CD4-positive, alpha-beta T cell treated with Interleukin-12 subunit alpha and Interleukin-12 subunit beta, for 1 hour (primary cell): ENCODE data around the gene STX8.

Experiments used
- DNase-seq: peaks from one replicate; pipeline ENCODE4 v3.0.0-alpha.2; 2020

STX8 gene

DNA sequence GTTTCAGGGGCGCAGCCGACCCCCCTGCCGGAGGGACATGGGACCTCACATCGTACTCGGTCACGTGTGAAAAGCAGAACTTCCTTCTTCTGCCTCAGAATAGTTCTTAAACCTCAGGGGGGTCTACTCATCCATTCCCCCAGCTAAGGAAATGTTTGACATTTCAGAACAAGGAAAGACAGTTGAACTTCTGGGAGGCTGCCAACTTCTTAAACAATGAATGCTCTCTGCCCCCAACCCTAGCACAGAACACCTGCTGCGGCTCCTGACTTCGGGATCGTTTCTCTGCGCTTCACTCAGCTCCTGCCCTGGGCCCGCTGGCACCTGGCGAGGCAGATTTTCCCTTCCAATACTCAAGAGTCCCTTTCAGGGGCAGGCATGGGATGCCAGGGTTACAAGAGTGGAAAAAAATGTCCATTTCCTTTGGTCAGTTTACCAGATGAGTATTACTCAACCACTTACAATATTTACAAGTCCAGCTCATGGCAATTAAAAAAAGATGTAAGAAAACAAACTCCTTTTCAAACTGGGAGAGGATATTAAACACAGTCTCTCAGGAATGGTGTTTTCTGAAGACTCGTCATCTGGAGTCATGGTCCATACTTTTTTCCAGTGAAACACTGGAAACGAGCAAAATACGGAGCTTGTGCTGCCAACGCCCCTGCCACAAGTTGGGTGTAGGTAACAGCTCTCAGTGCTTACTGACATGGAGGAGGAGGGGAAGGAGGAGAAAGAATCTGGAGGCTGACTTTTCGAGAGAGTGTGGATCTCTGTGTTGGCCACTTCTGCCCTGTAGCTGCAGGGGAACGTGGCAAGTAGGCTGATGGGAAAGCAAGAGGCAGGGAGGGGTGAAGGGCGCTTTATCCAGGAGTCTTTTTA is 318.6 kb downstream of the STX8 start:
- no peak for DNase-seq

DNA sequence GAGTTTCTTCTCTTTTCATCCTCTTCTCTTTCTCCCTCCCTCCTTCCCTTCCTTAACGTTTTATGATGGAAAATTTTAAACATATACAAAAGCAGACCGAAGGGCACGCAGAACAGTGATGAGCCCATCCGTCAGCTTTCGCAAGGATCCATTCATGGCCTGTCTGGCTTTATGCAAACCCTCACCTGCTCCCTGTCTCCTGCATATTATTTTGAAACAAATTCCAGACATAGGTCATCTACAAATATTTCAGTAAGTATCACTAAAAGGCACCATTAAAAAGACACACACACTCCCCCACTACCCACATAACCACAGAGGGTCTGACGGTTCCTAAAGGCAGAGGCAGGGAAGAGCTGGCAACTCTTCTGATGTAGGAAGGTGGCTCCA is 319.3 kb downstream of the STX8 start:
- no peak for DNase-seq

DNA sequence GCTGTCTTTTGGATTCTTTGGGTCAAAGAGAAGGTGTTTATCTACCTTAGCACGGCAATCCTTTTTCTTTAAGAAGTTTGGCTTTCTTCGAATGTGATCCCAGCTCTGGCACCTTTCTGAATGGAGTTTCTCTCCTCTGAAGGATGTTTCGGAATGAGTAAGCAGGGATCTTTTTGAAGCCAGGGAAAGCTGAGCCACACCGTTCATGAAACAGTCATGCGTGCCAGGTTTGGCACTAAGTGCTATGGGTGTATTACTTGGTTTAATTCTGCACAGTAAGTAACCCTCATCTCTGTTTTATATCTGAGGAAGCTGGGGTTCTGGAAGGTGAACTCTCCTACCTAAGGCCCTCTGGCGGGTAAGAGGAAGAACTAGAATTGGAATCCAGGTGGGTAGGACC is 319.8 kb downstream of the STX8 start:
- DNase-seq, result no peak

DNA sequence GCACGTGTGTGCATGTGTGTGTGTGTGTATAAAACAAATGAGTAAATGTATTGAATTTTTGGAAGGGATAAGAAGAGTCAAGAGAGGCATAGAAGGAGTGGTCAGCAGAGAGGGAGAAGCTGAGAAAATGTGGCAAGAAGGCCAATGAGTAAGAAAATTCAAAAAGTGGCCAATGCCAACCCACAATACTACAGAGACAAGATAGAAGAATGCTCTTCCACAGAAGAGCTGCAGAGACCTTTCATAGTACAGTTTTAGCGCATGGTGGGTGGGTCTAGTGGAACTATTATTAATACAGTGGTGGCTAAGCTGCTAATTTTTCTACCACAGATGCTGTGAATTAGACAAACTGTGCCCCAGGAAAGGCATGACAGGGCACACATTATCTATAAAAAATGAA is 320.8 kb downstream of the STX8 start:
- DNase-seq, result no peak

DNA sequence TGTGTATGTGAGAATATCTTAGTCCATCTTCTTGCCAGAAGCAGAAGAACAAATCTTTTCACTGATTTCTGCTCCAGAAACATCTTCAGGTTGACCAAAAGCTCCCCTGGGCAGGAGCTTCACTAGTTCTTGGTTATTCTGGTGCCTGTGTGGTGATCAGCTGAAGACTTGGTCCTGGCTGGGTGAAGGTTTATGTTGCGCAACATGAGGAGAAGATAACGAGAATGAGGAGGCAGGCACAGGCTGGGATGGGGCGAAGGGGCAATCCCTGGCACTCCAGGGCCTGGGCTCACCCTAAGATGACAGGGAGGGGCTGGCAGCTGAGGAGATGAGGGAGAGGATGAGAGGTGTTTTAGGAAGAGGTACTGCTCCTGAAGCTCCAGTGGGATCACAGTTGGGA is 322.3 kb downstream of the STX8 start:
- no peak for DNase-seq

DNA sequence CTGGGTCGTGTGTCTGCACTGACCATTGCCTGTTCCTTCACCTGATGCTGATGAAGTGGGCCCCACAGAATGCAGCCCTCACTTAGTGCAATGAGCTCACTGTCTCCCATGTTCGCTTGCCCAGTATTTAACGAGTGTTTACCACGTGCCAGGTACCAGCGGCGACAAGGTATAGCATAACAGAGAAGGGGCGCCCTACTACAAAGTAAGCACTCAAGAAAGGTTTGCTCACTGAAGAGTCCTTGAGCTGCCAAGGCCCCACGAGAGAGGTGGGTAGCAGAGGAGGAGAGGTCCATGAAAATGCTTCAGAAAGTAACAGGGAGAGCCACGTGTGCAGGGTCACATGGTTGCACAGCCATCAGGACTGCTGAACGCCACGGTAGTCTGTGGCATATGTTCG is 324.3 kb downstream of the STX8 start:
- DNase-seq, result no peak

DNA sequence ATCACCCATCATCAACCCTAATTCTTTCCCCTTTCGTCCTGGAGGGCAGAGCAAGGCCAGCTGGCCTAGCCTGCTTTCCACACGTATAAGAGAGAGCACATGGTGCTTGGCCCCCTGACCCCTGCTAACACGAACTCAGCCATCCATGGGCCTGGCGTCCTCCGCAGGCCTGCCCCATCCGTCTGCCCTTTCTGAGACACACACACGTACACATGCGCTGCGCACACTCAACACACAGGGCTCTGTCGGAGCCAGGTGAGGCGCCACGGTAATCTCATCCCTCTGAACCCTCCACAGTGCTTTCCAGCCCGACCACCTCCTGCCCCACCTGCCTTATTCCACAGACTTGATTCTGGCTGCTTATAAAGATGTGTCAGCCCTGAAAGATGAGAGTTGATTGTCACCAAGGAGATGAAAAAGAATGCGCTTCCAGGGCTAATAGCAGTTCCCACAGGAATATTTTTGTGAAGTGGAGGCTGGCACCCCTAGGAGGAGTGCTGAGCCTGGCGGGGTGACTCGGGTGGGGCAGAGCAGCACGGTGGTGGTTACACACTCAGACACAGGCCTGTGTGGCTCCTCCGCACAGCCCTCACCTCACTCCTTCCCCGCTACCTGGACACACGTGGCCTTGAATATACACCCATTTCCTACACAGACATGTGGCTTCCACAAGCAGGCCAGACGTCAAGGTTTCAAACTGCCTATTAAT is 326.2 kb downstream of the STX8 start:
- DNase-seq, result no peak

DNA sequence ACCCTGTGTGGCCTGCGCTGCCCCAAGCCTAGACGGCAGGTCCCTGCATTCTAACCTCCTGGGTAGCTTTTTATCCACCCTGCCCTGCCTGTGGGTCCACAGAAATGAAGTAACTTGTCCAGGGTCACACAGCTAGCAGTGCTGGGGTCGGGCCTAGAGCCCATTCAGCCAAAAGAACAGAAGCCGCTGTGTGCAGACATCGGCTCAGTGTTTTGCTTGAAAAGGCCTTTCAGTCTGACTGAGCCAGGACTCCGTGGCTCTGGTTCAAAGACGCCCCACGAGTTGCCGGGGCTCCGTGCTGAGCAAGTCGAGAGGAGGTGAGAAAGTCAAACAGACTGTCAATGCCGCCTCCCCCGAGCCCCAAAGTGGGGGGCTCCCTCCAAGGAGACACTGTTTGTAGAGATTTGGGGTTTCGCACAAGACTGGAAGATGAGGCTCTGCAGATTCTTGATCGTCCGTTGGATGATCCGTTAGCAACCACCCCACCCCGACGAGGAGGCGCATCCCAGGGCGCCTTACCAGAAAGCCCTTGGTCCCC is 328.1 kb downstream of the STX8 start:
- no peak for DNase-seq

DNA sequence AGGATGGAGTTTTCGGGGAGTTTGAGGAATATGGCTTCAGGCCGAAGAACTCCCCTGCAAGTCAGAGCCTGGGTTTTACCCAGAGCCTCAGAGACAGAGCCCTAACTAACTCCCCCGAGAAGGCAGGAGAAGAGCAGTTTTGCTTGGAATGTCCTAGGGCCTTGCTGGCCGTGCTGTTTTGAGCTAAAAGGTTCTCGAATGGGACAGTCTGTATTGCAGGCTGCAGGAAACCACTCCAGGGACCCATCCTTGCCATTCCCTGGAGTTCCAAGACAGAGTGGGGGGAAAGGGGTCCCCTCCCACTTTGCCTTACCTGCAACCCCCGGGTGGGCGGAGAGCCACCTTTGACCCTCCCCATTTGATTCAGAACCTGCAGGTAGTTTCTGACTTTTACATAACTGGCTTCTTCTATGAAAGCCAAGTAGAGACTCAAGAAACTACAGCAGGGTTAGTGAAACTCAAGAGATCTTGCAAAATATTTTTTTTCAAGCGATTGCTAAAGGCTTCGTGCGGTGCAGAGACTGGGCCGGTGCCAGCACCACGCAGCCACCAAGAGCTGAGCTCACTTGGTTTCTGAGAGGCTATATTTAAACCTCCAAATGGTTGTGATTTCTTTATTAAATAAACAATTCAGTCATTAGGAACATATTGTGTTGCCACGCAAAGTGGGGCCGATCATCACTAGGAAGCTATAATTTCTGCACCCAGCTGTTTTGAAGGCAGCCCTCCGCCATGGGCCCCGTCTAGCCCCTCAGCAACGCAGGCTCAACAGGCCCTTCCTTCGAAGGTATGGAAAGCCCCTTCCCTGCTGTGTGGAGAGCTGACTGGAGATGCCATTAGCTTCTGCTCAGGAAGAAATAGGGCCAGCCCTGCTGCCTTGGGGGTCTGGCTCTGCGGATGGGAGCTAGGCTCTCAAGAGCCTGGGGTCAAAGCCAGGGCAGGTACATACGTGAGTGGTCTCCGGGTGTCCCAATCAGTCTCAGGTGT is 331.3 kb downstream of the STX8 start:
- DNase-seq, result no peak

DNA sequence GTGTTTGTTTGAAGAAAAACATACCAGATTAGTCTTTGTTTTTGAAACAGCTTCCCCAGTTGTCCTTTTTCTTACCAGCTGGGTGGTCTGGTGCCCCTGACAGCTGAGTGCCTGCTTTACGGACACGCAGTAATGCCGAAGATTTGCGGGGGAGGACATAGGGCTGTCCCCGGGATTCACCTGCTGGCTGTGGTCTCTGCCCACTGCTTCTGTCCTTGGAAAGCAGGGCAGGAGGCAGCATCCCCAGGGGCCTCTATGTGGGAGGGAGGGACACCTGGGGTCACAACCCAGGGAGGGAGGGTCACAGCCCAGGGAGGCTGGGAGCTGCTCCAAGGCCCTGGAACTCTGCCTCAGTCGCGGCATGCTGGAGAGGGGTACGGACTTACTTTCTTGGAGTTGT is 332.6 kb downstream of the STX8 start:
- DNase-seq, result no peak

DNA sequence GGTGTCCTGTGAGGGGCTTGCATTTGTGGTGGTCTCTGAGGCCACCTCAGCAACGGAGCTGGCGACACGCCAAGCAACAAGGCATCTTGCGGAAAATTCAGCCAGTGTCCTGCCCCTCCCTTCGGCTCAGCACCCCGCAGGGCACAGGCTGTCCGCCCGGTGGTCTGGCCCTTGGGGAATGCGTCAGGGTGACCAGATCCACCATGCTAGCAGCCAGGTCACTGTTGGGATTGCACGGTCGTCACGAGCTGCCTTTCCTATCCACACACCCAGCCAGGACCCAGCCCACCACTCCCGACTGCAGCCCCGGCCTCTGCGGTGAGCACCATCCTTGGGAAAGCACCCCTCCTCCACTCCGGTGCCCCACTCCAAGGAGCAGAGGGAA is 333.1 kb downstream of the STX8 start:
- DNase-seq, result no peak

DNA sequence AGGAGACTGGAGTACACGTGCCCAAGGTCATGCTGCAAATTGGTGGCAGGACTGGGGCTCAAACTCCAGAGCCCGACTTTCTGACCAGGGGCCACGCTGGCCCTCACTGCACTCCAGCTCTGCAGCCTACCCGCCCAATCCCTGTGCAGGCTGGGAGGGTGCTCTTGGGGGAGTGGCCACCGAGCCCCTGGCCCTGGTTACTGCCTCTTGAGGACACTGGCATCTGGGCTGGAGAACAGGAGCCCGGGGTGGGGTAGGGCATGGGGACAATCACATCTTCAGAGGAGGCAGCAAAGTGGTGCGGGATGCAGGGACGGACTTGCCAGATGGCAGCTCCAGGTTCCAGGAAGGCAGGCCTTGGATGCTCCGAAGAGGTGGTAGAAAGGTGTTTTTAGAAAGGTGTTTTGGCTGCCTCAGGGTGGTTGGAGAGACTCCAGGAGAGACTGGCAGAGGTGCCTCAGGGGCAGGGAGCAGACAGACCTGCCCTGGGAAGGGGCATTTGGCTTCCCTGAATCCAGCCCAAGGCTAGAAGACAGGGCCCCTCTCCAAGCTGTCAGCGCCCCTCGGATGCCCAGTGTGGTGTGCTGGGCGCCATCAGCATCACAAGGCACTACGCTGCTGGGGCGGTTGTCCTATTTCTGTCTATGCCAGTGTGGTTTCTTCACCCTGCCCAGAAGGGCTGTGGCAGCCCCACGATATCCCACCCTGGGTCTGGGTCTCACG is 333.7 kb downstream of the STX8 start:
- no peak for DNase-seq

DNA sequence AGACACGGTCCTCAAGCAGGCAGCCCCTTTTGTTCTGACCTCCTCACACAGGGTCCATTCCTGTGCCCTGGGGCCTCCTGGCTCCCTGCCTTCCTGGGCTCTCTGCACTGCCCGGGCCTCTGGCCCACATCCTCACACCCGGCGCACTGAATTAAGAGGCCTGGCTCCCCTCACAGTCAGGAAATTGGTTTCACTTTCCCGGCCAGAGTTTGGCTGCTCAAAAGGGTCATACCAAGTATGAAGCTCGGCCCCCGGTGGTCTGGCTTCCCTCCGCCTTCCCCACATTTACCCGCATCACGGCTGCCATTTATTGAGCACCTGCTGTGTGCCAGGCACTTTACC is 334.3 kb downstream of the STX8 start:
- no peak for DNase-seq

DNA sequence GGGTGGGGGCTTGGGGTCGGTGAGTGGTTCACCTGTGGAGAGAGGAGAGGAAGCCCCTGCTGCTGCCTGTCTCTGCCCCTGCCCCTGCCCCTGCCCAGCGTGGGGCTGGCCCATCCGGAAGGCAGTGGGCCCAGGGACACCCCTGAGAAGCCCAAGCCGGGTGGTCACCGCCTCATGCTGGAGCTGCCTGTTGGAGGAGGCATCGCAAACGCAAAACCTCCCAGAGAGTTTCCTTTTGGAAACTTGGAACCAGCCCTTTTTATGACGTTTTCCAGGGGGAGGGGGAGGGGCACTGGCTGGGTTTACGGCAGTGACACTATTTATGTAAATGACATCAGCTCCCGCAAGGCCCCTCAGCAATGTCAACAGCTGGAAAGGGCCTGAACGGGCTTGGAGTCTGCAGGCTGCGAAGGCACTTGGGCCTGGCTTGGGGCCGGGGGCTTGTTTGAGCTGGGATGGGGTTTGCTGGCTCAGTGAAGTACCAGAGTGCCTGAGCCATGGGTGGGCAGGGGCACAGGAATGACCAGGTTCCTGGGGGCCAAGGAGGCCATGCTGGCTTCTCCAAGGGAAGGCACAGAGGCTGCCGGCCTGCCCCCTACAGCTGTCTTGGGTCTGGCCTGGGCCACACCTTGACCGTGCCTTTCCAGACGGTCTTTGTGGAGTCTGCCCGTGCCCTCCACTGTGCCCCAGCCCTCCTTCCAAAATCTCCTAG is 334.8 kb downstream of the STX8 start:
- no peak for DNase-seq

DNA sequence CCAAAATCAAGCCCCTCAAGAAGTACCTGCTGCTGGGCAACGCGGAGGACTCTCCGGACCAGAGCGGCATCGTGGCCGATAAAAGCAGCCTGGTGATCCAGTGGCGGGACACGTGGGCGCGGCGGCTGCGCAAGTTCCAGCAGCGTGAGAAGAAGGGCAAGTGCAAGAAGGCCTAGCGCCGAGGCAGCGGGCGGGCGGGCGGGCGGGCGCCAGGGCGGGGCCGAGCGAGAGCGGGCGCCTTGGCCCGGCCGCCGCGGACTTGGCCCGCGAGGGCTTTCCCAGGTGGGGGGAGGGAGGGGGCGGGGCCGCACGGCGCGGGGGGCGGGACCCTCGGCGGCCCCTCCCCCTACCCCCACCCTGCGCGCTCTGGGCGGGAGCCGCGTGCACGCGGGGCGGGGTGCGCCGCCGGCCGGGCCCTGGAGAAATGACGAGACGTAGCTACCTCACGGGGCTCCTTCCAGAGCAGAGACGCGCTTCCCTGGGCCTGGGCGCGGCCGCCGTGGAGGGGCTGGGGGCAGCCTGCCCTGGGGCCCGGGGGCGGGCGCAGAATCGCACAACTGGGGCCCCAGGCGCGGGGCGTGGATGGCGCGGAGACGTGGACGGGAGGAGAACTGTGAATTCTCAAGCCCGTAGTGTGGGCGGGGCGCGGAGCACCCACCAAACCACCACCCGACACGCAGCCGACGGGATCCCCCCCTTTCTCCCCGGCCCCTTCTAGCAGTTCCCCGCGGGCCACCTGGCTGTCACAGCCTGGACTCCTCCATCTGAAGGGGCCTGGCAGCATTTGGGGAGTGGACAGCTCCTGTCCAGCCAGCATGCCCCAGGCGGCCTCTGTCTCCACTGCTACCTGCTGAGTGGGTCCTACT is 335.6 kb downstream of the STX8 start:
- DNase-seq, result peak; percentile 82

DNA sequence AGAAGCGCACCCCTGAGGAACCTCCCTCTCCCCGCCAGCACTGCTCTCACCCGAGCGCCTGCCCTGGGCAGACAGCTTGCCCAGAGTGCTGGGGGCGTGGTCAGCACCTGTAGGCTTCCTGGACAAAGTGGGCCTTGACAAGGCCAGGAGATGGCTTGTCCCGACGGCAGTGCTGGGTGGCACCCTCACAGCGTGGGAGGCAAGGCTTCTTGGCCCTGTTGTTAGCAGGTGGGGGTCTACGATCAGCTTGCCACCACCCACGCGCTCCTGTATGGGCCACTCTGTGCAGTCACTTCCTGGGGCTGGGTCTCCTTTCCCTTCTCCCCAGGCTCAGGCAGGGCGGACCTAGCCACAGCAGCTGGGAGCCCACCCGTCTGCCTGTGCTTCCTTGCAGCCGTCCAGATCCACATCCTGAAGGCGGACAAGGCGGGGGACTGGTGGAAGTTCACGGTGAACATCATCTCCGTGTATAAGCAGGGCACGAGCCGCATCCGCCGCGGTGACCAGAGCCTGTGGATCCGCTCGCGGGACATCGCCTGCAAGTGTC is 336.3 kb downstream of the STX8 start:
- DNase-seq, result no peak

DNA sequence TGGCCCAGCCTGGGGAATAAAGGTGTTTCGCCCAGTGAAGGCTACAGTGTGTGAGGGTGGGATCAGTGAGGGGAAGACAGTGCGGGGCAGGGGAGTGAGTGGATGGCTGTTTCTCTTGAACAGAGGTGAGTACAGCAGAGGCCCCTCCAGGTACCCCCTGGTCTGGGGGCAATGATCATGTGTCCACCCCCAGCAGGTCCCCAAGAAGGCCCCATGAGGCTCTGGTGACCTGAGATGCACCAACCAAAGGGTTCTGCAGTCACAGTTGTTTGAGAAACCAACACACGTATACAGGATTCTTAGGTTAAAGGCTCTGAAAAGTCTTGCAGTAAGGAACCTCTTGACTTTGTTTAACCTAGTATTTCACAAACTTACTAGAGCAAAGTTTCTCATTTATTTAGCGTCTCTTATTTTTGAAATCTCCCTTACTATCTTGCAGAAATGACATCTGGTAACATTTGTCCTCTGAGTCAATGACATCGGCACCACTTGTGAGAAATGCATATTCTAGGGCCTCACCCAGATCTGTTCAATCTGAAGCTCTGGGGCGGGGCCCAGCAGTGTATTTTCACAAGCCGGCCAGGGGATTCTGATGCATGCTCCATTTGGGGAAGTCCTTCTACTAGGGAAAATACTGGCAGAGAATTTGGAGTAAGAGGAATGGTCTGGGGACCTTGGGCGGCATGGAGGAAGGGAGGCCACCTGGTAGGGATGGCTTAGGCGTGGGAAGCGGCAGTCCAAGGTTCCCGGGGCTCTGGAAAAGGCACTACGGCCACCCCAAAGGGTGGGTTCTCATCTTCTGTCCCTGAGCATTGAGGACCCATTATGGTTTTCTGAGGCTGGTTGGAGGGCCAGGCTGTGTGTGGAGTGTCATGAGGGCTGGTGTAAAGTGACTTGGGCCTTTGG is 337.0 kb downstream of the STX8 start:
- no peak for DNase-seq

DNA sequence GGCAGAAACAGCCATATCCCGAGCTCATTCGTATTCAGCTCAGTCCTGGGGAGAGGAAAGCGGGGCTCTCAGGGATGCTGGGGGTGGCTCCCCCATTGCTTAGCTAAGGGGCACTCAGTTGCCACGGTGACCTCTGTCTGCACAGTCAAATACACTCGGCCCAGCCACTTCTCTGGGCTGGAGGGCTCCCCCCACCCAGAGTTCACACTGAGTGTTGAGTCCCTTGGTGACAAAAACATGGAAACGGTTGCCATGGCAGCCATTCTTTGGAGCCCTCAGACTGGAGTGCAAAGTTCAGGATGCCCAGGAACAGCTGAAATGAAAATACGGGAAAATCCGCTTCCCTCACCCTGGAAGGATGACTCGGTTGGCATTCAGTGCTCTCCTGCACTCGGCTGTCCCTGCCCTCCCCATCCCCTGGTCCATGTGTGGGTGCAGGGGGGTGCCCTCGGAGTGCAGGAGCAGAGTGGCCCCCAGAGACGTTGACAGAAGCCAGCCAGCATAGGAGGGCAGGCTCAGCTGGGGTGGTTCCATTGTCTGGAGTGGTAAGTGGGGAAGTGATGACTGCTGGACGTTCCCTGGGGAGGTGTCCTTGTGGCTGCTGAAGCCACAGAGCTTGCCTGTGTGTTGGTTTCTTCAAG is 337.8 kb downstream of the STX8 start:
- no peak for DNase-seq

DNA sequence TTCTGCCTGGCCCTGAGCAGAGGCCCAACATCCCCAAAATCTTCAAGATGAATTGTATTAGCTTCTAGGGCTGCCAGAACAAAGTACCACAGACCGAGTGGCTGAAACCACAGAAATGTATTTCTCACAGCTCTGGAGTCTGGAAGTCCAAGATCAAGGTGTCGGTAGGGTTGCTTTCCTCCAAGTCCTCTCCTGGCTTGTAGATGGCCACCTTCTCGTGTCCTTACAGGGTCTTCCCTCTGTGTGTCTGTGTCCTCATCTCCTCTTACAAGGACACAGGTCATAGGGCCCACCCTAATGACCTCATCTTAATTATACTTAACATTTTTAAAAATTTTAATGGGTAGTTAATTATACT is 338.6 kb downstream of the STX8 start:
- no peak for DNase-seq
